ENCODE data around the gene STIP1. TPM values are rescaled to one million over a fixed set of nuclear protein-coding genes. Genes with fewer than 3 reads are reported as not detected.

Gene STIP1
- total RNA-seq, 1 experiment from 2014 or later, result 299 TPM

DNA sequence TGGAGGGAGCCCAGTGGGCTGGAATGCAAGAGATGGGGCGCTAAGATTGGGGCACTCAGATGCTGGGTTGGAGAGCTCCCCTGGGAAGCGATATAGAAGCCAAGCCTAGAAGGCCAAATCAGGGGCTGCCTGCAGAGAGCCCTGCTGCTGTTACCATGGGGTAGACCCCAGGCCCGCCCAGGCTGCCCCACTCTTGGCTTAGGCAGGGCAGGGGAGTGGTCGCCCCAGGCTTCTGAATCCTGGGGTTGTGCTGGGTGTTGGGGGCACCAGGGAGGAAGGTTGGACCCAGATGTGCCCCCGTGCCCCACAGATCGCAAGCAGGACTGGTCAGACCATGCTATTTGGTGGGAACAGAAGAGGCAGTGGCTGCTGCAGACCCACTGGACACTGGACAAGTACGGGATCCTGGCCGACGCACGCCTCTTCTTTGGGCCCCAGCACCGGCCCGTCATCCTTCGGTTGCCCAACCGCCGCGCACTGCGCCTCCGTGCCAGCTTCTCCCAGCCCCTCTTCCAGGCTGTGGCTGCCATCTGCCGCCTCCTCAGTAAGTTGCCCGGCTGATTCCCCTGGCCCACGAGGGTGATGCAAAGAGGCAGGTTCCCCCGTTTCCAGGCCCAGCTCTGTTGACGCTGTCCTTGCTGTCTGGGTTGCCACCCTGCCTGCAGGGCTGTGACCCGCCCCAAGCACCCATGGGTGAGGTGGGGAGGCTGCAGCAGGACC lies 24.5 kb downstream of the STIP1 start:
- no peaks in the 10 kb centered on the region for H3K4me1 ChIP-seq (replicated peaks; ENCODE audit: insufficient read depth)

DNA sequence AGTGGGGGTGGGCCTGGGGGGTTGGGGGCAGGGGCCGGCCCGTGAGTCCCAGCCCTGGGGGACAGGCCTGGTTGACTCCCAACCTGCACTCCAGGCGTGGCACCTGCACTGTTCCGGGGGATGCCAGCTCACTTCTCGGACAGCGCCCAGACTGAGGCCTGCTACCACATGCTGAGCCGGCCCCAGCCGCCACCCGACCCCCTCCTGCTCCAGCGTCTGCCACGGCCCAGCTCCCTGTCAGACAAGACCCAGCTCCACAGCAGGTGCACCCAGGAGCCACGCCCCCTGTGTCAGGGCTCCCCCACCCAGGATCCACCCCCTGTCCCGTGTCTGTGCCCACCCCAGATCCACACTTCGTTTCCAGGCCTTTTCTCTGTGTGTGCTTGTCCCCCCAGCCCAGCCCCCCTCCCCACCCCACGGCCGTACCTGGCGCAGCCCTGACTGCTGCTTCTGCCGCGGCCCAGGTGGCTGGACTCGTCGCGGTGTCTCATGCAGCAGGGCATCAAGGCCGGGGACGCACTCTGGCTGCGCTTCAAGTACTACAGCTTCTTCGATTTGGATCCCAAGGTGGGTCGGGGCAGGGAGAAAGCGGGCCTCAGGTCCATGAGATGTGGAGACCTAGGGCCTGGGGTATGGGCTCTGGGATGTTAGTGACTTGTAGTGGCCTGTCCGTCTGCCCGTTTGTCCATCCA lies 25.4 kb downstream of the STIP1 start:
- Histone ChIP-seq H3K9me2 (ENCODE audit: insufficient read depth) (no peaks in the 10 kb centered on the region), H3K9me3 (ENCODE audit: insufficient read depth, low read depth) (no peaks in the 10 kb centered on the region), H4K20me1 (ENCODE audit: insufficient read depth) (no peaks in the 10 kb centered on the region), H3K36me3 (ENCODE audit: low read depth) (no peaks in the 10 kb centered on the region), H3K4me1 (replicated peaks; ENCODE audit: insufficient read depth) (no peaks in the 10 kb centered on the region), H3K4me3 (no peak overlapping the region), H3K27ac (no peak overlapping the region), H3K79me2 (ENCODE audit: low read depth) (no peaks in the 10 kb centered on the region), H3F3A (ENCODE audit: insufficient read depth, low read depth) (peaks cover 39% of the 10 kb centered on the region), H3K4me2 (no peak overlapping the region), H2AFZ (no peak overlapping the region), H3K27me3 (ENCODE audit: insufficient read depth, low read depth) (no peaks in the 10 kb centered on the region)
- intact Hi-C loops (cut with micrococcal nuclease; ENCODE audit: unreplicated experiment), result no loop called here
- ChIA-PET CTCF (no interaction called here), POLR2A (ENCODE audit: unreplicated experiment) (no interaction called here)
- no peak for TF ChIP-seq EZH2 (IDR thresholded peaks at IDR 0.05; ENCODE audit: low read depth)
- no peak for DNase-seq
- BruUV-seq (replicated peaks), result no TSS peak

More for the DNA sequence above, 24.5 kb downstream of the STIP1 start:
- H3K36me3 ChIP-seq (ENCODE audit: low read depth), result no peaks in the 10 kb centered on the region
- H4K20me1 ChIP-seq (ENCODE audit: insufficient read depth), result no peaks in the 10 kb centered on the region
- no peak overlapping the region for H2AFZ ChIP-seq
- no peak overlapping the region for H3K27ac ChIP-seq
- BruUV-seq (replicated peaks), result no TSS peak
- no peak overlapping the region for H3K4me3 ChIP-seq
- TF ChIP-seq, protein P1, sequence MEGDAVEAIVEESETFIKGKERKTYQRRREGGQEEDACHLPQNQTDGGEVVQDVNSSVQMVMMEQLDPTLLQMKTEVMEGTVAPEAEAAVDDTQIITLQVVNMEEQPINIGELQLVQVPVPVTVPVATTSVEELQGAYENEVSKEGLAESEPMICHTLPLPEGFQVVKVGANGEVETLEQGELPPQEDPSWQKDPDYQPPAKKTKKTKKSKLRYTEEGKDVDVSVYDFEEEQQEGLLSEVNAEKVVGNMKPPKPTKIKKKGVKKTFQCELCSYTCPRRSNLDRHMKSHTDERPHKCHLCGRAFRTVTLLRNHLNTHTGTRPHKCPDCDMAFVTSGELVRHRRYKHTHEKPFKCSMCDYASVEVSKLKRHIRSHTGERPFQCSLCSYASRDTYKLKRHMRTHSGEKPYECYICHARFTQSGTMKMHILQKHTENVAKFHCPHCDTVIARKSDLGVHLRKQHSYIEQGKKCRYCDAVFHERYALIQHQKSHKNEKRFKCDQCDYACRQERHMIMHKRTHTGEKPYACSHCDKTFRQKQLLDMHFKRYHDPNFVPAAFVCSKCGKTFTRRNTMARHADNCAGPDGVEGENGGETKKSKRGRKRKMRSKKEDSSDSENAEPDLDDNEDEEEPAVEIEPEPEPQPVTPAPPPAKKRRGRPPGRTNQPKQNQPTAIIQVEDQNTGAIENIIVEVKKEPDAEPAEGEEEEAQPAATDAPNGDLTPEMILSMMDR (conservative IDR thresholded peaks at IDR 0.05), result no peak
- TF ChIP-seq EZH2 (IDR thresholded peaks at IDR 0.05; ENCODE audit: low read depth), result no peak
- H3K4me2 ChIP-seq, result no peak overlapping the region
- H3K9me2 ChIP-seq (ENCODE audit: insufficient read depth), result no peaks in the 10 kb centered on the region
- H3K27me3 ChIP-seq (ENCODE audit: insufficient read depth, low read depth), result no peaks in the 10 kb centered on the region
- intact Hi-C loops (cut with micrococcal nuclease; ENCODE audit: unreplicated experiment), result no loop called here
- no peaks in the 10 kb centered on the region for H3K9me3 ChIP-seq (ENCODE audit: insufficient read depth, low read depth)
- H3K79me2 ChIP-seq (ENCODE audit: low read depth), result no peaks in the 10 kb centered on the region
- peaks cover 43% of the 10 kb centered on the region for H3F3A ChIP-seq (ENCODE audit: insufficient read depth, low read depth)
- no peak for DNase-seq
- POLR2A ChIA-PET (ENCODE audit: unreplicated experiment), result no interaction called here
- CTCF ChIA-PET, result no interaction called here

DNA sequence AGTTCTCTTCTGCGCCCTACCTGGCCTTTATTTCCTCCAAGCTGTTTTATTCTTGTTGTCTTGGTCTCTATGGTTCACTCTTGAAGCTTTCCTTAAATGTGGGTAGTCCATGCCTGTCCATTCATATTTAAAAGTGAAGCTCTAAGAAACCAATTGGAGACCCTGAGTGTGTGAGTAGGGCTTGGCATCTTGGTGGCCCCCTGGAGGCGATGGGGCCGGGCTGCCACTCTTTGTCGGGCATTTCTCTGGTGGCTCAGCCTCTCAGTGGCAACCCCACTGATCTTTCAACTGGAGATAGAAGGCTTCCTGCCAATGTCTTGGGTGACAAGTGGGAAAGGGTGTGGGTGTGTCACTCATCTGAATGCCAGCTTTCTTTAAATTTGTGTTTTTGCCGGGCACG lies 30.9 kb downstream of the STIP1 start:
- Histone ChIP-seq H3K4me3 (no peak overlapping the region), H3K4me1 (replicated peaks; ENCODE audit: insufficient read depth) (no peaks in the 10 kb centered on the region), H3K4me2 (no peak overlapping the region), H3K79me2 (ENCODE audit: low read depth) (no peaks in the 10 kb centered on the region), H3K9me2 (ENCODE audit: insufficient read depth) (no peaks in the 10 kb centered on the region), H4K20me1 (ENCODE audit: insufficient read depth) (no peaks in the 10 kb centered on the region), H3F3A (ENCODE audit: insufficient read depth, low read depth) (peaks cover 34% of the 10 kb centered on the region), H3K9me3 (ENCODE audit: insufficient read depth, low read depth) (no peaks in the 10 kb centered on the region), H2AFZ (no peak overlapping the region), H3K36me3 (ENCODE audit: low read depth) (no peaks in the 10 kb centered on the region), H3K27ac (no peak overlapping the region), H3K27me3 (ENCODE audit: insufficient read depth, low read depth) (no peaks in the 10 kb centered on the region)
- DNase-seq, result no peak
- intact Hi-C loops (cut with micrococcal nuclease; ENCODE audit: unreplicated experiment), result no loop called here
- BruUV-seq (replicated peaks), result no TSS peak
- CTCF ChIA-PET, result interaction anchor here (0.6 kb wide), 1 partner anchor 13 kb away, joined by 3 read pairs; no protein-coding TSS in a partner anchor
- POLR2A ChIA-PET (ENCODE audit: unreplicated experiment), result no interaction called here
- no peak for TF ChIP-seq EZH2 (IDR thresholded peaks at IDR 0.05; ENCODE audit: low read depth)

DNA sequence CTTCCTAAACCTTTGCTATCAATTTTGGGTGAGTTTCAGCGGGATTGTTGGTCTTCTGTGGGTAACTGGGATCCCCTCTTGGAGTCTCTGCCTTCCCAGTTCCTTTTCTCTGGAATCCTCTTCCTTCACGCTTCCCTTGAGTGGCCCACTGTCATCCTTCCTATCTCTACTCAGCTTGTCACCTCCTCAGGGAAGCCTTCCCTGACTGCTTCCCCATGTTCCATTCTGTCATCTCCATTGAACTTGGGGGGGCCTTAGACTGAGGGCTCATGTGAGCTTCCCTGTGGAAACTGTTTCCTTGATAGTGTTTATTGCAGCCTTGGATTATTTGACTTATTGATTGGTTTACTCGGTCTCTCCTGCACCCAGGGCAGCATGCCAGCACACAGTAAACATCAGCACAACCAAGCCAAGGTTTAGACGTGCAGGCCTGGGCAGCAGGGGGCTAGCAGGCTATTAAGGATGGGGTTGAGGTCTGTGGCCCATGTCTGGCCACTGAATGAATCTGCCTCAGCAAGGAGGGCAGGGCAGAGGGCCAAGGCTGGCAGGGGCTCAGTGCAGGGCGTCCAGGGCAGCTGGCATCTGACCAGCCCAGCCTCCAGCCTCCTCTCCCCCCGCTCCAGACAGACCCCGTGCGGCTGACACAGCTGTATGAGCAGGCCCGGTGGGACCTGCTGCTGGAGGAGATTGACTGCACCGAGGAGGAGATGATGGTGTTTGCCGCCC lies 32.8 kb downstream of the STIP1 start:
- Histone ChIP-seq H3K36me3 (ENCODE audit: low read depth) (no peaks in the 10 kb centered on the region), H3K9me3 (ENCODE audit: insufficient read depth, low read depth) (no peaks in the 10 kb centered on the region), H4K20me1 (ENCODE audit: insufficient read depth) (no peaks in the 10 kb centered on the region; the same call in 1 of the 2 replicates), H2AFZ (no peak overlapping the region), H3K9me2 (ENCODE audit: insufficient read depth) (no peaks in the 10 kb centered on the region), H3K4me3 (no peak overlapping the region), H3K27me3 (ENCODE audit: insufficient read depth, low read depth) (no peaks in the 10 kb centered on the region), H3K27ac (no peak overlapping the region), H3F3A (ENCODE audit: insufficient read depth, low read depth) (peaks cover 31% of the 10 kb centered on the region), H3K4me2 (no peak overlapping the region), H3K79me2 (ENCODE audit: low read depth) (no peaks in the 10 kb centered on the region), H3K4me1 (replicated peaks; ENCODE audit: insufficient read depth) (no peaks in the 10 kb centered on the region)
- no peak for DNase-seq
- POLR2A ChIA-PET (ENCODE audit: unreplicated experiment), result no interaction called here
- no peak for TF ChIP-seq EZH2 (IDR thresholded peaks at IDR 0.05; ENCODE audit: low read depth)
- TF ChIP-seq, protein P1 (conservative IDR thresholded peaks at IDR 0.05), result no peak
- BruUV-seq (replicated peaks), result no TSS peak
- intact Hi-C loops (cut with micrococcal nuclease; ENCODE audit: unreplicated experiment), result no loop called here
- CTCF ChIA-PET, result no interaction called here
